ENCODE data around the gene COL26A1.

COL26A1 gene

DNA sequence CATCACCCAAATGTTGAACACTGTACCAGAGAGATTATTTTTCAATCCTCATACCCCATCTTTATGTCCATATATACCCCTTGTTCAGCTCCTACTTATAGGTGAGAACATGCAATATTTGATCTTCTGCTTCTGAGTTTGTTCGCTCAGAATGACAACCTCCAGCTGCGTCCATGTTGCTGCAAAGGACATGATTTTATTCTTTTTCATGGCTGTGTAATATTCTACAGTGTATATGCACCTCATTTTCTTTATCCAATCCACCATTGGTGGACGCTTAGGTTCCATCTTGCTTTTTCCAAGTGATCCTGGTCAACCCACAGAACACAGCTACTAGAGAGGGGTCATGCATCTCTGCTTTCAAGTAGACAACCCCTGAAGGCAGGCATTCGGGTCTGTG lies 166.9 kb downstream of the COL26A1 start:
- H3K27me3 ChIP-seq (ENCODE audit: insufficient read depth, low read depth, severe bottlenecking), result no peaks in the 10 kb centered on the region
- no peaks in the 10 kb centered on the region for H3K36me3 ChIP-seq
- no peak overlapping the region for H3K4me3 ChIP-seq (ENCODE audit: low read depth, low read length)
- H3K9me3 ChIP-seq (ENCODE audit: severe bottlenecking), result no peaks in the 10 kb centered on the region
- TF ChIP-seq, protein P1, sequence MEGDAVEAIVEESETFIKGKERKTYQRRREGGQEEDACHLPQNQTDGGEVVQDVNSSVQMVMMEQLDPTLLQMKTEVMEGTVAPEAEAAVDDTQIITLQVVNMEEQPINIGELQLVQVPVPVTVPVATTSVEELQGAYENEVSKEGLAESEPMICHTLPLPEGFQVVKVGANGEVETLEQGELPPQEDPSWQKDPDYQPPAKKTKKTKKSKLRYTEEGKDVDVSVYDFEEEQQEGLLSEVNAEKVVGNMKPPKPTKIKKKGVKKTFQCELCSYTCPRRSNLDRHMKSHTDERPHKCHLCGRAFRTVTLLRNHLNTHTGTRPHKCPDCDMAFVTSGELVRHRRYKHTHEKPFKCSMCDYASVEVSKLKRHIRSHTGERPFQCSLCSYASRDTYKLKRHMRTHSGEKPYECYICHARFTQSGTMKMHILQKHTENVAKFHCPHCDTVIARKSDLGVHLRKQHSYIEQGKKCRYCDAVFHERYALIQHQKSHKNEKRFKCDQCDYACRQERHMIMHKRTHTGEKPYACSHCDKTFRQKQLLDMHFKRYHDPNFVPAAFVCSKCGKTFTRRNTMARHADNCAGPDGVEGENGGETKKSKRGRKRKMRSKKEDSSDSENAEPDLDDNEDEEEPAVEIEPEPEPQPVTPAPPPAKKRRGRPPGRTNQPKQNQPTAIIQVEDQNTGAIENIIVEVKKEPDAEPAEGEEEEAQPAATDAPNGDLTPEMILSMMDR (IDR thresholded peaks at IDR 0.05; ENCODE audit: low read depth, low read length), result no peak
- no peak for DNase-seq
- H3K27ac ChIP-seq, result no peak overlapping the region

GRCh38 chr7:101531726-101532357 lies 169.2 kb downstream of the COL26A1 start:
- H3K9me3 ChIP-seq (ENCODE audit: severe bottlenecking), result peaks cover 2% of the 10 kb centered on the region
- H3K4me3 ChIP-seq (ENCODE audit: low read depth, low read length), result no peak overlapping the region
- TF ChIP-seq, protein P1 (IDR thresholded peaks at IDR 0.05; ENCODE audit: low read depth, low read length), result no peak
- H3K27ac ChIP-seq, result no peak overlapping the region
- H3K27me3 ChIP-seq (ENCODE audit: insufficient read depth, low read depth, severe bottlenecking), result no peaks in the 10 kb centered on the region
- H3K36me3 ChIP-seq, result no peaks in the 10 kb centered on the region
- DNase-seq, result no peak

DNA sequence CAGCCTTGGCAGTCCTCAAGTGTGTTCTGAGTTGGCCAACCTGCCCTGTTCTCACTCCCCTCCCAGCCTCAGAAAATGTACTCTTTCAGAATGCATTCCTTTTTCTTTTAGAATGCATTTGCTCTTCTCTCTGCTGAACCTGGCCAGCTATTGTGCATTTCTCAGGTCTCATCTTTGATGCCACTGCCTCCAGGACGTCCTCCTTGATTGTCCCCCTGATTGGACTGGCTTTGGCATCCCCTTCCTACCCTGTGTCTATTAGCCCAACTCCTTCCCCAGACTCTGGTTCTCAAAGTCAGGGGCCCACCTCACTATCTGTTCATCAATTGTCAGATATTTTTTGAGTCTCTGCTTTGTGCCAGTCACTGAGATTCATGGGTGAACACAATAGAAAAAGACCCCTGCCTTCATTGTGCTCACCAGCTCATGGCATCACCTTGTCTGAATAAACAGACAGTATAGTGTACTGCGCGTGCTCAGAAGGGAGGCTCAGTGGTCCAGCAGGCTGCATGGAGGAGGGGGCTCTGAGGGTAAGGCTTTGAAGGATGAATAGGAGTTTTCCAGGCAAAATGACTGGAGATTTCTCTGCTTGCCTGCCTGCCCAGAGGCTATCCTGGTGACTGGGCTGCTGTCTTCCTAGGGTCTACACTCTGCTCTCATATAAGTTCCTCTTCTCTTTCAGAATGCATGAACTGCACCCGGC lies 169.9 kb downstream of the COL26A1 start:
- Histone ChIP-seq H3K4me3 (ENCODE audit: low read depth, low read length) (no peak overlapping the region), H3K36me3 (no peaks in the 10 kb centered on the region), H3K27ac (no peak overlapping the region), H3K9me3 (ENCODE audit: severe bottlenecking) (peaks cover 2% of the 10 kb centered on the region), H3K27me3 (ENCODE audit: insufficient read depth, low read depth, severe bottlenecking) (no peaks in the 10 kb centered on the region)
- TF ChIP-seq, protein P1 (IDR thresholded peaks at IDR 0.05; ENCODE audit: low read depth, low read length), result no peak
- no peak for DNase-seq

DNA sequence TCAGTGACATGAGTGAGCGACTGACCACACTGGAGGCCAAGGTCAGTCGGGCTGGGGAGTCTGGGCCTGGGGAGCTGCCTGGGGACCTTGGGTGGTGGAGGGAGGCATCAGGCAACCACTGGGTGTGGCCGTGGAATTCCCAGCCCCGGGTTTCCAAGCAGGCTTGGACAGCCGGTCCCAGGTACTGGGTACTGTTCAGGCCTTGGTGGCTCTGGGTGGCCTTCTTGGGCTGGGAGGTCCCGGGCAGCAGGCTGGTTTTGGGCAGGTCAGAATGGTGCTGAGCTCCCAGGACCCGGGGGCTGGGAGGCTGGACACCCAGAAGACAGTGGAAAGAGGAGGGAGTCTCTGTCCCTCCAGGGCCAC lies 170.4 kb downstream of the COL26A1 start:
- TF ChIP-seq, protein P1 (IDR thresholded peaks at IDR 0.05; ENCODE audit: low read depth, low read length), result no peak
- no peaks in the 10 kb centered on the region for H3K27me3 ChIP-seq (ENCODE audit: insufficient read depth, low read depth, severe bottlenecking)
- H3K27ac ChIP-seq, result no peak overlapping the region

GRCh38 chr7:101534015-101534803 lies 171.5 kb downstream of the COL26A1 start:
- DNase-seq, result no peak
- no peak overlapping the region for H3K27ac ChIP-seq
- no peaks in the 10 kb centered on the region for H3K36me3 ChIP-seq
- peaks cover 2% of the 10 kb centered on the region for H3K9me3 ChIP-seq (ENCODE audit: severe bottlenecking)
- no peak overlapping the region for H3K4me3 ChIP-seq (ENCODE audit: low read depth, low read length)
- no peaks in the 10 kb centered on the region for H3K27me3 ChIP-seq (ENCODE audit: insufficient read depth, low read depth, severe bottlenecking)
- TF ChIP-seq, protein P1 (IDR thresholded peaks at IDR 0.05; ENCODE audit: low read depth, low read length), result no peak

More for the DNA sequence above, 170.4 kb downstream of the COL26A1 start:
- no peak overlapping the region for H3K4me3 ChIP-seq (ENCODE audit: low read depth, low read length)
- DNase-seq, result no peak
- H3K36me3 ChIP-seq, result no peaks in the 10 kb centered on the region
- peaks cover 2% of the 10 kb centered on the region for H3K9me3 ChIP-seq (ENCODE audit: severe bottlenecking)

Measured in WERI-Rb-1 (cell line).